Measurements from ENCODE around the gene CCNF.

The CCNF gene

GRCh38 chr16:2468233-2468724 lies 39.0 kb downstream of the CCNF start:
- peak overlapping the region; percentile 60 for H3K9ac ChIP-seq (ENCODE audit: low read length)
- peaks cover 39% of the 10 kb centered on the region for H3K4me1 ChIP-seq (ENCODE audit: control insufficient read depth, insufficient read depth, low read length)
- H3K36me3 ChIP-seq (ENCODE audit: control insufficient read depth, insufficient read depth, low read length) = peaks cover 11% of the 10 kb centered on the region; the same call in 1 of the 2 replicates
- H3K27ac ChIP-seq (ENCODE audit: low read depth, low read length) = no peak overlapping the region
- H3K4me3 ChIP-seq (ENCODE audit: low read depth, low read length) = peak overlapping the region; percentile 63
- H3K27me3 ChIP-seq (ENCODE audit: control insufficient read depth, insufficient read depth, low read length) = peaks cover 48% of the 10 kb centered on the region
- H3K9me3 ChIP-seq (ENCODE audit: control insufficient read depth, insufficient read depth, low read depth, low read length) = no peaks in the 10 kb centered on the region

GRCh38 chr16:2468725-2469398 lies 39.6 kb downstream of the CCNF start:
- peaks cover 41% of the 10 kb centered on the region for H3K4me1 ChIP-seq (ENCODE audit: control insufficient read depth, insufficient read depth, low read length)
- peak overlapping the region; percentile 60 for H3K9ac ChIP-seq (ENCODE audit: low read length)
- H3K27ac ChIP-seq (ENCODE audit: low read depth, low read length) = no peak overlapping the region
- peaks cover 52% of the 10 kb centered on the region for H3K27me3 ChIP-seq (ENCODE audit: control insufficient read depth, insufficient read depth, low read length)
- H3K36me3 ChIP-seq (ENCODE audit: control insufficient read depth, insufficient read depth, low read length) = peaks cover 7% of the 10 kb centered on the region; the same call in 1 of the 2 replicates
- H3K4me3 ChIP-seq (ENCODE audit: low read depth, low read length) = peak overlapping the region; percentile 63
- H3K9me3 ChIP-seq (ENCODE audit: control insufficient read depth, insufficient read depth, low read depth, low read length) = no peaks in the 10 kb centered on the region

- Histone ChIP-seq H3K4me3 (ENCODE audit: low read depth, low read length) (no peak overlapping the region), H3K36me3 (ENCODE audit: control insufficient read depth, insufficient read depth, low read length) (no peaks in the 10 kb centered on the region), H3K27me3 (ENCODE audit: control insufficient read depth, insufficient read depth, low read length) (peaks cover 57% of the 10 kb centered on the region), H3K27ac (ENCODE audit: low read depth, low read length) (no peak overlapping the region), H3K4me1 (ENCODE audit: control insufficient read depth, insufficient read depth, low read length) (peaks cover 41% of the 10 kb centered on the region), H3K9me3 (ENCODE audit: control insufficient read depth, insufficient read depth, low read depth, low read length) (no peaks in the 10 kb centered on the region), H3K9ac (ENCODE audit: low read length) (no peak overlapping the region)
These were observed 40.4 kb downstream of the CCNF start for GRCh38 chr16:2469399-2470233.

- Histone ChIP-seq H3K36me3 (ENCODE audit: control insufficient read depth, insufficient read depth, low read length) (no peaks in the 10 kb centered on the region), H3K9ac (ENCODE audit: low read length) (no peak overlapping the region), H3K4me3 (ENCODE audit: low read depth, low read length) (0 out of 2 replicates have a peak overlapping the region, but pooled peaks have one; percentile 52), H3K27me3 (ENCODE audit: control insufficient read depth, insufficient read depth, low read length) (peaks cover 57% of the 10 kb centered on the region), H3K9me3 (ENCODE audit: control insufficient read depth, insufficient read depth, low read depth, low read length) (no peaks in the 10 kb centered on the region), H3K4me1 (ENCODE audit: control insufficient read depth, insufficient read depth, low read length) (peaks cover 41% of the 10 kb centered on the region), H3K27ac (ENCODE audit: low read depth, low read length) (no peak overlapping the region)
These were observed 41.0 kb downstream of the CCNF start for GRCh38 chr16:2470234-2470601.

- Histone ChIP-seq H3K9ac (ENCODE audit: low read length) (no peak overlapping the region), H3K4me3 (ENCODE audit: low read depth, low read length) (peak overlapping the region; percentile 52)
These were observed 41.4 kb downstream of the CCNF start for GRCh38 chr16:2470603-2471015.

GRCh38 chr16:2471016-2471652 lies 41.9 kb downstream of the CCNF start, which contains the start of gene NTN3:
NTN3 (plus strand) TSS chr16:2471297; CDS start chr16:2471702, 405 bp downstream.
- H3K4me3 ChIP-seq (ENCODE audit: low read depth, low read length) = peak within 1 kb of the TSS; percentile 52
- H3K9me3 ChIP-seq (ENCODE audit: control insufficient read depth, insufficient read depth, low read depth, low read length) = no peaks in the 10 kb centered on the region
- H3K36me3 ChIP-seq (ENCODE audit: control insufficient read depth, insufficient read depth, low read length) = no peaks in the 10 kb centered on the region
- H3K27me3 ChIP-seq (ENCODE audit: control insufficient read depth, insufficient read depth, low read length) = peaks cover 63% of the 10 kb centered on the region
- no peak within 1 kb of the TSS for H3K27ac ChIP-seq (ENCODE audit: low read depth, low read length)
- H3K9ac ChIP-seq (ENCODE audit: low read length) = no peak within 1 kb of the TSS
- peaks cover 41% of the 10 kb centered on the region for H3K4me1 ChIP-seq (ENCODE audit: control insufficient read depth, insufficient read depth, low read length)

More at GRCh38 chr16:2470603-2471015, 41.4 kb downstream of the CCNF start:
- H3K27ac ChIP-seq (ENCODE audit: low read depth, low read length) = no peak overlapping the region
- H3K4me1 ChIP-seq (ENCODE audit: control insufficient read depth, insufficient read depth, low read length) = peaks cover 41% of the 10 kb centered on the region
- H3K36me3 ChIP-seq (ENCODE audit: control insufficient read depth, insufficient read depth, low read length) = no peaks in the 10 kb centered on the region
- peaks cover 58% of the 10 kb centered on the region for H3K27me3 ChIP-seq (ENCODE audit: control insufficient read depth, insufficient read depth, low read length)
- H3K9me3 ChIP-seq (ENCODE audit: control insufficient read depth, insufficient read depth, low read depth, low read length) = no peaks in the 10 kb centered on the region

DNA sequence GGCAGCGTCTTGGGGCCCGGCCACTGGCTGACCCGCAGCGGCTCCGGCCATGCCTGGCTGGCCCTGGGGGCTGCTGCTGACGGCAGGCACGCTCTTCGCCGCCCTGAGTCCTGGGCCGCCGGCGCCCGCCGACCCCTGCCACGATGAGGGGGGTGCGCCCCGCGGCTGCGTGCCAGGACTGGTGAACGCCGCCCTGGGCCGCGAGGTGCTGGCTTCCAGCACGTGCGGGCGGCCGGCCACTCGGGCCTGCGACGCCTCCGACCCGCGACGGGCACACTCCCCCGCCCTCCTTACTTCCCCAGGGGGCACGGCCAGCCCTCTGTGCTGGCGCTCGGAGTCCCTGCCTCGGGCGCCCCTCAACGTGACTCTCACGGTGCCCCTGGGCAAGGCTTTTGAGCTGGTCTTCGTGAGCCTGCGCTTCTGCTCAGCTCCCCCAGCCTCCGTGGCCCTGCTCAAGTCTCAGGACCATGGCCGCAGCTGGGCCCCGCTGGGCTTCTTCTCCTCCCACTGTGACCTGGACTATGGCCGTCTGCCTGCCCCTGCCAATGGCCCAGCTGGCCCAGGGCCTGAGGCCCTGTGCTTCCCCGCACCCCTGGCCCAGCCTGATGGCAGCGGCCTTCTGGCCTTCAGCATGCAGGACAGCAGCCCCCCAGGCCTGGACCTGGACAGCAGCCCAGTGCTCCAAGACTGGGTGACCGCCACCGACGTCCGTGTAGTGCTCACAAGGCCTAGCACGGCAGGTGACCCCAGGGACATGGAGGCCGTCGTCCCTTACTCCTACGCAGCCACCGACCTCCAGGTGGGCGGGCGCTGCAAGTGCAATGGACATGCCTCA lies 42.6 kb downstream of the CCNF start:
- Histone ChIP-seq H3K27ac (ENCODE audit: low read depth, low read length) (no peak overlapping the region), H3K9me3 (ENCODE audit: control insufficient read depth, insufficient read depth, low read depth, low read length) (no peaks in the 10 kb centered on the region), H3K4me1 (ENCODE audit: control insufficient read depth, insufficient read depth, low read length) (peaks cover 41% of the 10 kb centered on the region), H3K9ac (ENCODE audit: low read length) (no peak overlapping the region), H3K4me3 (ENCODE audit: low read depth, low read length) (peak overlapping the region; percentile 52), H3K27me3 (ENCODE audit: control insufficient read depth, insufficient read depth, low read length) (peaks cover 70% of the 10 kb centered on the region), H3K36me3 (ENCODE audit: control insufficient read depth, insufficient read depth, low read length) (no peaks in the 10 kb centered on the region)

DNA sequence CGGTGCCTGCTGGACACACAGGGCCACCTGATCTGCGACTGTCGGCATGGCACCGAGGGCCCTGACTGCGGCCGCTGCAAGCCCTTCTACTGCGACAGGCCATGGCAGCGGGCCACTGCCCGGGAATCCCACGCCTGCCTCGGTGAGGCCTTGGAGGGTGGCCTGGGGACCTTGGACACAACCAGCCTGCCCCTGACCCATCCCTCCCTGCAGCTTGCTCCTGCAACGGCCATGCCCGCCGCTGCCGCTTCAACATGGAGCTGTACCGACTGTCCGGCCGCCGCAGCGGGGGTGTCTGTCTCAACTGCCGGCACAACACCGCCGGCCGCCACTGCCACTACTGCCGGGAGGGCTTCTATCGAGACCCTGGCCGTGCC lies 43.2 kb downstream of the CCNF start:
- Histone ChIP-seq H3K4me1 (ENCODE audit: control insufficient read depth, insufficient read depth, low read length) (peaks cover 41% of the 10 kb centered on the region), H3K27me3 (ENCODE audit: control insufficient read depth, insufficient read depth, low read length) (peaks cover 70% of the 10 kb centered on the region), H3K27ac (ENCODE audit: low read depth, low read length) (no peak overlapping the region), H3K9me3 (ENCODE audit: control insufficient read depth, insufficient read depth, low read depth, low read length) (no peaks in the 10 kb centered on the region), H3K4me3 (ENCODE audit: low read depth, low read length) (no peak overlapping the region), H3K9ac (ENCODE audit: low read length) (no peak overlapping the region), H3K36me3 (ENCODE audit: control insufficient read depth, insufficient read depth, low read length) (no peaks in the 10 kb centered on the region)

DNA sequence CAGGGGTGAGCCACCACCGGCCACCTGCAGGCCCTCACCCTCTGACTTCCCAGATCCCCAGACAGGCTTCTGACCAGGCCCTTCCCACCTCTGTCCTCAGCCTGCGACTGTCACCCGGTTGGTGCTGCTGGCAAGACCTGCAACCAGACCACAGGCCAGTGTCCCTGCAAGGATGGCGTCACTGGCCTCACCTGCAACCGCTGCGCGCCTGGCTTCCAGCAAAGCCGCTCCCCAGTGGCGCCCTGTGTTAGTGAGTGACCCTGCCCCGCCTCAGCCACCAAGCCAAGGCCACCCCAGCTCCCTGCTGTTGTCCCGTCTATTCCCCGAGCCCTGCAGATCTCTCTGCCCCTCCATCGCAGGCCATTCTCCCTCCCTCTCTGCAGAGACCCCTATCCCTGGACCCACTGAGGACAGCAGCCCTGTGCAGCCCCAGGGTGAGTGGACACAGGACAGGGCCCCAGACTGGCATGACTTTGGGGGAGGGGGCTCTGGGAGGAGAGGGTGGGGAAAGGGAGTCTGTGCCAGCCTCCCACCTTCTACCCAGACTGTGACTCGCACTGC lies 43.7 kb downstream of the CCNF start:
- Histone ChIP-seq H3K4me3 (ENCODE audit: low read depth, low read length) (peak overlapping the region; percentile 75; the same call in 1 of the 2 replicates), H3K36me3 (ENCODE audit: control insufficient read depth, insufficient read depth, low read length) (no peaks in the 10 kb centered on the region)

GRCh38 chr16:2473446-2473926 lies 44.2 kb downstream of the CCNF start:
- Histone ChIP-seq H3K27me3 (ENCODE audit: control insufficient read depth, insufficient read depth, low read length) (peaks cover 65% of the 10 kb centered on the region), H3K4me3 (ENCODE audit: low read depth, low read length) (peak overlapping the region; percentile 75)

More for the DNA sequence above, 43.7 kb downstream of the CCNF start:
- H3K27ac ChIP-seq (ENCODE audit: low read depth, low read length) = no peak overlapping the region
- H3K9ac ChIP-seq (ENCODE audit: low read length) = no peak overlapping the region
- H3K4me1 ChIP-seq (ENCODE audit: control insufficient read depth, insufficient read depth, low read length) = peaks cover 41% of the 10 kb centered on the region
- H3K27me3 ChIP-seq (ENCODE audit: control insufficient read depth, insufficient read depth, low read length) = peaks cover 70% of the 10 kb centered on the region
- no peaks in the 10 kb centered on the region for H3K9me3 ChIP-seq (ENCODE audit: control insufficient read depth, insufficient read depth, low read depth, low read length)

More at GRCh38 chr16:2473446-2473926, 44.2 kb downstream of the CCNF start:
- Histone ChIP-seq H3K36me3 (ENCODE audit: control insufficient read depth, insufficient read depth, low read length) (no peaks in the 10 kb centered on the region), H3K9me3 (ENCODE audit: control insufficient read depth, insufficient read depth, low read depth, low read length) (no peaks in the 10 kb centered on the region), H3K4me1 (ENCODE audit: control insufficient read depth, insufficient read depth, low read length) (peaks cover 37% of the 10 kb centered on the region), H3K27ac (ENCODE audit: low read depth, low read length) (no peak overlapping the region), H3K9ac (ENCODE audit: low read length) (no peak overlapping the region)

Measured in HUES6 (cell line).